ENCODE data around the gene SLC7A5.
"Not testable (repeated sequence)": the region's sequence is repeated elsewhere in the genome, so short reads cannot be mapped to it uniquely, and the experiment has no call there.

- not testable (repeated sequence) for TF ChIP-seq TARDBP (IDR thresholded peaks at IDR 0.05); FOXA1 (IDR thresholded peaks at IDR 0.05); BHLHE40 (IDR thresholded peaks at IDR 0.05; ENCODE audit: borderline replicate concordance); NFRKB (IDR thresholded peaks at IDR 0.05); ELF4 (IDR thresholded peaks at IDR 0.05); ZNF384 (IDR thresholded peaks at IDR 0.05); ARNT (IDR thresholded peaks at IDR 0.05)
These were observed 6.5 kb downstream of the SLC7A5 start for GRCh38 chr16:87862597-87863326.

Measured in HEK293T (cell line).